CD4-positive, alpha-beta T cell treated with Interferon gamma for 1 hour (primary cell): ENCODE data around the gene KIDINS220.

Experiments used
- DNase-seq: peaks from one replicate; pipeline ENCODE4 v3.0.0-alpha.2; 2020

Gene KIDINS220

DNA sequence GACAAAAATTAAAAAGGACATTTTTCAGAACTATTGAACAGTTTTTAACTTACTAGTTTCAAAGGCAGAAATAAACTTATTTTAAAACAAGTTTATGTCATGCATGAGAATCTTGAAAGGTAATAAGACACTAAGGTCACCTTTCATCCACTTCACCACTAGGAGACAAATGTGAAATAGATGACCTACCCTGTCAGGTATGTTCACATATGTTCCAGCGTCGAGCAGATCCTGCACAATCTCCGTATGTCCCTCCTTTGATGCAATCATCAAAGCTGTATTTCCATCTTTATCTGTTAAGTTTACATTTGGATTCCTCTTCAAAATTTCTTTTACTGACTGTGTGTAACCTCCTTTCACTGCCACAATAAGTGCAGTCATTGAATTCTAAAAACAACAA is 34.7 kb downstream of the KIDINS220 start:
- DNase-seq = no peak

DNA sequence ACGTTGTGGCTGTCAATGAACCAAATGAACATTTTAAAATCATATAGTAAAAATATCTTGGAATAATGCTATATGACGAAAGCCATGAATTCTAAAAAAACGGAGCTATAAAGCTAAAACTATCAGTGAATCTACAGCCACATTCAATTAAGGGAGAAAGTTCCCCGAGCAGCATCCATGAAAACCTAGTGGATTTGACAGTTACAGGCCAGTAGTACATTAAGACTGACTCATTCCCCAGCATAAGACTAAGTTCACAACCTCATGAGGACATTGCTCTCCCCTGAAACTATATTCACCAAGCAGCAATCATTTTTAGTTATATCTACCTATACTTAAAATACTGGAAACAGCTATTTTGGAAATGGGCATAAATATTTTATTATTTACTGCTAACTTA is 36.6 kb downstream of the KIDINS220 start:
- DNase-seq = no peak

DNA sequence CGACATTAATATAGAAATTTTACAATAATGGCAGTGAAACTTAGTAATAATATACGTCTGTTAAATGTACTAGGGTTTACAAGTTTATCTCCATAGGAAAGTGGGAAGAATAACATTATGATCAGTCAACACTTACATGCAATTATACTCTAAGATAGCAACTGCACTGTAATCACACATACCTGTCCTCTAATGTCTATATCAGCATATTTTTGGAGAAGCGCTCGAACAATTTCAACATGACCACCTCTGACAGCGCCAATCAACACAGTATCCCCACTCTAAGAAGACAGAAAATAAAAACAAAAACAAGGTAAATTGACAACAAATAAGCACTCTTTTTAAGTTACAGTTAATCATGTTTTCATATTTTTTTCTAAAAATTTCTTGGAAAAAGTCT is 37.2 kb downstream of the KIDINS220 start:
- DNase-seq = no peak

DNA sequence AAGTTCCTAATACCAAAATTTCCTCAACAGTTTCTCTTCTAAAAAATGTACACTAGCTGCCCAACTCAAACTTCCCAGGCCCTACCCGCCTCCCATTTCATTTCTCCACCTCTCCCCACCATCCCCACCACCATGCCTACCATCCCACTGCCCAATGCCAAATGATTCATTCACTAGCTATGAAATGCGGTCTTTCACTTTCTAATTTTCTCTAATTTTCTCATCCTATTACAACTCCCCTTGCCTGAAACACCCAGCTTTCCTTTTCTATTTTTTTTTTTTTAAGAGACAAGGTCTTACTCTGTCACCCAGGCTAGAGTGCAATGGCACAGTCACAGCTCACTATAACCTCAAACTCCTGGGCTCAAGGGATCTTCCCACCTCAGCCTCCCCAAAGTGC is 38.4 kb downstream of the KIDINS220 start:
- no peak for DNase-seq

DNA sequence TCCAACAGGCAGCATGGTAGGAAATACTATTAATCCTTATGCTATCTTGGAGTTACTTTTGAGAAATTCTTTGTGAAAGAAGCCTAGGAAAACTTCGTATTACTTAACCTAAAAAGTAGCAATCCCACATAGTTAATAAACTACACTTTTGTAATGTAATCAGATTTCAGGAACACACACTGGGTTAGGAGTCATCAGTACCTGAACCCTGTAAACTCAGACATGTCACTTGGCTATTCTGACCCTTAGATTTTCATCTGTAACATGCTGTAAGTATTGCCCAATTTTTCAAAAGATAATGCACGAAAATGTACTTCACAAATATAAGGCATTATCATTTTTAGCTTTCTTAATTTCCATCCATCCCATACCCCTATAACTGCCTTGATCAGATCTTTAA is 39.0 kb downstream of the KIDINS220 start:
- DNase-seq = no peak

DNA sequence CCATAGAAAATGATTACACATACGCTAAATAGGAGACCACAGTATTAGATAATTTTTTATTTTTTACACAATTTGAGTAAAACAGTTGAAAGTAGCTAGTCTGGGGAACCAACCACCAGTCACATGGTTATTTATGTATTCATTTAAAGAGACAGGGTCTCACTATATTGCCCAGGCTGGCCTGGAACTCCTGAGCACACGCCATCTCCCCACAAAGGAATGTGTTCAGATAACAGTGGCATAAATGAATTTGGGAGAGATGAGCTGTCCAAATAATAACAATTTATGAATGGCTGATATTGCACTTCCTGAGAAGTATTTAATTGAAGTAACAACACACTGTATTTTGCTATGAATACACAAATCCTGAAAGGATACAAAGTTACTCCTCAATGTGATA is 39.7 kb downstream of the KIDINS220 start:
- no peak for DNase-seq

DNA sequence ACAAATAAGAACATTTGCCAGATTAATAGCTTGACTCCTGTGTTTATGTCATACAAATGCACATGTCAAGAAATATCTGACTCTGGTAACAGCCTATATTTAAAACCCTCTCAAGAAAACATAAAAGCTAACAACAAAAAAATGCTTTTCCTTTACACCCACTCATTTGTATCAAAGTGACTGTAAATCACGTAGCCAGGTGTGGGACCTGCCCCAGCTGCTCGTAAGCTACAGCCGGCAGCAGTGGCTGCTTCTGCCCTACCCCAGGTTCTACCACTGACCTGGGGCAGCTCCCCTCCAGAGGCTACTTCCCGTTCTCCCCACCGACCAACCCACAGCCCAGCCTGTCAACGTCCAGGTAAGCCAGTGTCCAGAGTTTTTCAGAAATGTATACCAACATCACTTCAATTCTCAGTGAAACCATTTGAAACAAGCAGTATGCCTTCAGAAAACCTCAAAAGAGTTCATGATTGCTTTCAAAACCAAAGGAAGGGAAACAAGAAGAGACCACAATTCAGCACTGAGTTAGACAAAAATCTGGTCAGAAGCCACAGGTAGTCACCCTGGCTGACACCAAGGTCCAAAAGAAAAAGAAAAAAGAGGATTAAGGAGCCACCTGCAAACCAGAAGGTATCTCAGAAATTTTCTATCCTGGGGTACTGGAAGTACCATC is 40.4 kb downstream of the KIDINS220 start:
- DNase-seq = no peak

DNA sequence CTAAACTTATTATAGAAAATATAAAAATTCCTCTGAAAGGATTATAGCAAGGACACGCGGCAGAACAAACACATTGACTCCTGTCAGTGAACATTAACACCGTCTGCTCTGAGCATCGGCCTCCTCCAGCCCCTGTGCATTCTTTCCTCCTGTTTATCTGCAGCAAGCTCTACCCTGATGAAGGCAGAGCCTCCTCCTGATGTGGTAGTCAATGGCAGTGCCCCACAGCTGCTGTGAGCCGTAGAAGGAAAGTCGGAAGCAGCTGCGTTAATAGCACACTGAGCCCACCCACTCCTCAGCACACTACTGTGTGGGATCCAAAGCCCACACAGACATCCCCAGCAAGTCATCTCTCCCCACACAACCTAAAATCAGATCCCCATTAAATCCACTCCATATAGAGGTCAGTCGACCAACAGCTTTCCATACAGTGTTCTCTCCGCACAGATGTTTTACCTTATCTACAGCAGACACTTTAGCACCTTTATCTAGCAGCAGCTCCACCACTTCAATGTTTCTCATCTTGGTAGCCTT is 41.0 kb downstream of the KIDINS220 start:
- no peak for DNase-seq

DNA sequence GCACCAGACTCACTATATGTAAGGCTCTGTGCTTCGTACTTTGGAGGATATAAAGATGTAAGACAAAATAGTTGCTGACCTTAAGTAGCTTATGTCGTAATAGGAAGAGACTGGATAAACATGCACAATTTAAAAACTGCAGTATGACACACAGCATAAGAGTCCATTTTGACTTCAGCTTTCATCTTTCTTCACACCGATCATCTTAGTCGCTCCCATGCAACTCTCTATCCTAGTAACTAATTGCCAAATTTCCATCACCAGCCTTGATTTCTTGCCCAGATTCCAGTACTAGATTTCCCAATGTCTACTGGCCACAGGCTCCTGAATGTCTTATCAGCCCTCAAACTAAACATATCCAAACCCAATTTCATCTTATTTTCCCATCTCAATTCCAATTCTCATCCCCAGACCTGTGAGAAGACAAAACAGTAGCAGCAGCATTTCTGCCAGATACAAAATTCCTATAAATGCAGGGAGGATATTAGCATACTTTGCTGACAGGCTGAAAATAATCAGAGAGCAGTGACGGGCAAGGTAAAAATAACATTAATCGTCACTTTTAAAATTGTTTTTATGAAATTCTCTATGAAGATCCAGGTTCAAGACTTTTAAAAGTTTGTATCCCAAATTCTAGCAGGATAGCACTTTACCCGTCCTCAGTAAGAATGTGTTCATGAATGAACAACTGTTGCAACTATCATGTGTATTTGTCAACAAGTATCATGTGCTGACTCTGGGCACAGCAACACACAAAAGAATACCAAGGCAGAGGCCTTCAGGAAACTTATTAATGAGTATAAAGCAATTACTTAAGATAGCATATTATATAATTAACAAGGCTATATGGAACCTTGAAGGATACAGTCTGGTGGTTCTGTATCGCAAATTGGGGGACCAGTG is 42.2 kb downstream of the KIDINS220 start:
- DNase-seq = no peak

DNA sequence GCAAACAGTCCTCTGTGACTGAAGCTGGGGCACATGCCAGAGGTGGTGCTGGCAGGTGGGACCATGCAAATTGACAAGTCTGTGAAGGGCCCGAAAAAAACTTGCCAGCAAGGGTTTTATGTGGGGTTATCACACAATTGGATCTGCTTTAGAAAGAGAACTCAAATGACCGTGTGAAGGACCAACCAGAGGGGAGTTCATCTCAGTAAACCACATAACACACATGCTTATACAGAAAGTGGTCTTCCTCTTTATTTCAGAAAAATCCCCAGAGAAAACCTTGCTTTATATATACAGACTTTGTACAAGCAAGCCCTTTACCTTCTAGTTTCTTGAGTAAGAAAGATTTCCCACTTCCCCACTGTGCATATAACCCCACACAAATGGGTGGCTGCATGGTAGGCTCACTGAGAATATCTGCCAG is 46.7 kb downstream of the KIDINS220 start:
- no peak for DNase-seq

DNA sequence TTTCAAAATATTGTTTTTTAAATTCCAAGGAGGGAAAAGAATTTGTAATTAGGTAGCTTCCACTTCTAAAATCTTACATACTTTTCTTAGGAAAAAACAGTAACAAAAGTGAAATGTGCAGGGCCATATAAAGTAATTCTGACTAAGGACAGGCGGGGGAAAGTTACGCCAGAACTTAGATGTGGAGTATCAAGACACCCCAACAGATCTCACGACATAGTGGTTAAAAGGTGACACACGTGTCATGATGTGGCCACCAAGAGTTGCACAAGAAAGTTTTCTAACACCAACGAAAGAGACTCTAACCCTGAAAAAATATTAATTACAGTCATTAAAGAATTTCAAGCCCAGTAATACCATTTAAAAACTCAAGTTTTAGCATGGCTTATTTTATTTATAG is 51.0 kb downstream of the KIDINS220 start:
- DNase-seq = no peak

DNA sequence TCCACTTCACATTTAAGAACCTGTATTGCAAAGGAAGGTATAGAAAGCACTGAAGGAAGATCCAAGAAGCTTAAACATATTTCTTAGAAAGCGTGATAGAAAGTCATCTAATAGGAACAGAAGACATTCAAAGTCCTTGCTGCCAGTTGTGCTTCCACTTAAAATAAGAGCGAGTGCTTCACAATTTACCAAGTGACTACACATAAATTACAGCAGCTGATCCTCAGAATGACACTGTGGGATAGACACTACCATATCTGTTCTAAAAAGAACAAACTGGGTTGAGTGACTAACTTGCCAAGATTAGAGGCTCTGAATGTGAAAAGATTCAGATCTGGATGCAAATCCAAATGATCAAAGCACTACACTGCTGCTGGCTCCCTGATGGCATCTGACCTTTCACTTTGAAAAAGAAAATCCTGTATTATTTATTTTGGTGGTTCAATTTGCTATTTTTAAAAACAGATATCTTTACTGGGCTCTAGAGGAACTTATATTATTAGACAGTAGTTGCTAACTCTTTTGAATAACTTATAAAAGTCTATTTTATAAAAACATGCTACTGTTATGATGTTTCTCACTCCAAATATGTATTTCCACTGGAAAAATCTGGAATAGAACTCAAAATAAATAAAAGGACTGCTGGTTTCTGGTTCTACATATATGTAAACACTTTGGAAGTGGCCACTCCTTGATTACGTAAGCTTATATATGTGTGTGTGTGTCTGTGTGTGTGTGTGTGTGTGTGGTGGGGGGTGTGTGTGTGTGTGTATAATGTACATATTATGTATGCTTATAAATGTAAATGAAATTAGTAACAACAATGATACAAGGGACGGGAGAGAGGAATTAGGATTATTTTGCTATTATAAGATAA is 57.4 kb downstream of the KIDINS220 start:
- DNase-seq = no peak

DNA sequence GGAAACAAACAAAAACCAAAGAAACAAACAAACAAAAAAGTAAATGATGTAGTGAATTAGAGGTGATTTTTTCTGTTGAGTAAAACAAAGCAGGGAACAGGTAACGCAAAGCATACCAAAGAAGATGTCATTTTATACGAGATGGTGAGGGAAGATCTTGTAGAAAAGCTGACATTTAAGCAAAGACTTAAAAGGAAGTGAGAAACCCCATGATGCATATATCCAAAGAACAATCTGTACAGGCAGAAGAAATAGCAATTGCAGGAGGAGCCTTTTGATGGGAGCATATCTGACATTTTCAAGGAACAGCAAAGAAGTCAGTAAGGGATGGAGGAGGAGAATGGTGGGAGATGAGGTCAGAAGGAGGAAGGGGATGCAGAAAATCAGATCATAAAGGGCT is 63.0 kb downstream of the KIDINS220 start:
- DNase-seq = no peak

DNA sequence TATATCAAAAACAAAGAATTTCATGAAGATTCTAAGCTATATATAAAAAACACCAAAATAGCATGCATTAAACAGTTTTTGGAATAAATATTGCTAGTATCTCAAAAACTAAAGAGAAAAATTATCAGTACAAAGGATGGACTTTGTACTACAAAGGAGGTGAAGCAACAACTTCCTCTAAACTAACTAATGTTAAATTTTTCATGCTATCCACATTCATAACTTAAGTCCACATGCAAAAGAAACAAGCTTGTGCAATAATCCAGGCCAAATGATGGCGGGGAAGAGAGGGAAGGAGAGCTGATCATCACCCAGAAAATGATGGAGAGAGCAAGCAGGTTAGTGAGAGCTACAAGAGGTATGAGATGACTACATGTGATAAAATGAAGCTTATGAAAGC is 70.1 kb downstream of the KIDINS220 start:
- DNase-seq = no peak

DNA sequence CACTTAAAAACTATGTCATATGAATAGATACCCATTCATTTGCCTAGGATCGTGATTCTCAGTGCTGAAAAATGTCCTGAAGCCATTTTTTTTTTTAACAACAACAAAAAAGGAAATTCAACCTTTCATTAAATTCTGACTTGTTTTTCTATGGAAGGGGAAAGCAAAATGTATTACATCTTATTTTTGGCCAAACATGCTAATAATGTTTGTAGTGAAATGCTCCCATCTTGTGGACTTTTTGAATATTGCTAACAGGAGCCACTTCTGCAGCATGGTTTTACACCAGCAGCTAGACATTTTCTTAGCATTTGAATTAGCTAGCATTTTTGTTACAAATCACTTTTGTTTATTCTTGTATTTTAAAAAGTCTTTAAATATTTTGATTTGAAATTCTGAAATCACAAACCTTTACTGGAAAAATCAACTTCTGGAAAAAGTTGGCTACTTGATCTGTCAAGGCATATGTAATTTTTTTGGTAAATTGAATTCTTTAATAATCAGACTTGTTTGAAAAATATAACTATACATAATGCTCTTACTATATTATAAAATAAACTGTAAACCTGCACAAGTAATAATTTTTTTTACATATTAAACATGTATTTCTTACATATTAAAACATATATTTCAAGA is 75.8 kb downstream of the KIDINS220 start:
- DNase-seq = no peak

DNA sequence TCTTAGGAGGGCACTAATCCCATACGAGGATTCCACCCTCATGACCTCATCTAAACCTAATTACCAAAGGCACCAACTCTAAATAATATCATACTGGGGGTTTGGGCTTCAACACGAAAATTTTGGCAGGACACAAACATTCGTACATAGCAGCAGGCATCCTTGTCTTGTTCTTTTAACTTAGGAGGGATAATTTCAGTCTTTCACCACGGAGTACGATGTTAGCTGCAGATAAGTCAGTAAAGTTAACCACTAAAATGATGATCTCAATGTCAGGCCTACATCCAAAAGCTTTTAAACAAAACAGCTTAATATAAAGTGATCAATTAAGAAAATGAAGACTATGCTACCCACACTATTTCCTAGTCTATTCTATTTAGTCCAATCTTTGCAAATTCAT is 80.7 kb downstream of the KIDINS220 start:
- no peak for DNase-seq

DNA sequence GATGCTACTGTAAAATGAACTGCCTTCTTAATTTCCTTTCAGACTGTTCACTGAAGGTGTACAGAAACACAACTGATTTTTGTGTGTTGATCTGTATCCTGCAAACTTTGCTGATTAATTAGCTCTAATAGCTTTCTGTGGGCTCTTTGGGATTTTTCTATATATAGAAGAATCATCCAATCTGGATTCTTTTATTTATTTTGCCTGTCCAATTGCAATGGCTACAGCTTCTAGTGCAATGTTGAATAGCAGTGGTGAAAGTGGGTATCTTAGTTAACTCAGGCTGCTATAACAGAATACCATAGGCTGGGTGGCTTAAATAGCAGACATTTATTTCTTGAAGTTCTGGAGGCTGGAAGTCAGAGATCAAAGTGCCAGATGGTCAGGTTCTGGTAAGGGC is 81.2 kb downstream of the KIDINS220 start:
- no peak for DNase-seq

DNA sequence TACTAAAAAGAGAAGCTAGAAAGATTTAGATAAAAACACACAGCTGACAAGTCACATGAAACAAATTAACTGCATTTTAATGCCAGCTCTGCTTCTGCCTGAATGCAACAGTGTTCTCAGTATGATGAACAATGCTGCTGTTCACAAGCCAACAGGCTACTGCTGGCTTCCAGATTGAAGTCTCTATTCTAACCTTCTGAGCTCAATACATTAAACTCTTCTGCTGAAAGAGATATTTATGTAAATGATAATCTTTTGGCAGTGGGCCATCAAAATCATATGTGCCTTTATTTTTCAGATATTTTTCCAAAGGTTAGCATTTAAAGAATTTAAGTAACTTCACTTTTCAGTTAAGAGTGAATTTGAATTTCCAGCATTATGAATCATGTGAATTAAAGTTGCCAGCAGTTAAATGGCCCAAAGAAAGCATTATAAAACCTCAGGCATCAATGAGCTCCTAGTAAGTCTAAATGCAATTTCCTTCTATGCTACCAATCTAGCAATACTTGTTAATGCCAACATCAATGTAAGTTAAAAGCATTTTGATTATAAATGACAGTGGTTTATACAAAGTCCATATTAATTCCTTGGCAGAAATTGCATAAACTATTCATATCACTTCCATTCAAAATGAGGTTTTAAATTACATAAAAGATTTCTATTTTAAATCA is 83.2 kb downstream of the KIDINS220 start:
- DNase-seq = no peak

DNA sequence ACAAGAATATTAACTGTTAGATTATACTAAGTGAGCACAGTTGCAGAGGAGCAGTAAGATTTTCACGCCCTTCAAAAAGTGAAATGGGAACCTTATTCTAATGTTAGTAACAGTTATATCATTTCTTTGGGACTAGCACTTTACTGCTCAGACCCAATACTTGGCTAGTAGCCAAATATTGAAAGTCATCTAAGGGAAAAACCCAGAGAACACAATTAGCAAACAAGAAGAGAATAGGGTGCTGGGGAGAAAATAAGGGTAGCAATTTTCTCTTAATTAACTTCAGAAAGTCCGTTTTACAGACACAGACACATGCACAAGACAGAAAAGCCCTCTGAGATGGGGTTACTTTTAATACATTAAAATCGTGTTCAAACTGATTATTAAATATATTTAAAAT is 83.8 kb downstream of the KIDINS220 start:
- DNase-seq = no peak

DNA sequence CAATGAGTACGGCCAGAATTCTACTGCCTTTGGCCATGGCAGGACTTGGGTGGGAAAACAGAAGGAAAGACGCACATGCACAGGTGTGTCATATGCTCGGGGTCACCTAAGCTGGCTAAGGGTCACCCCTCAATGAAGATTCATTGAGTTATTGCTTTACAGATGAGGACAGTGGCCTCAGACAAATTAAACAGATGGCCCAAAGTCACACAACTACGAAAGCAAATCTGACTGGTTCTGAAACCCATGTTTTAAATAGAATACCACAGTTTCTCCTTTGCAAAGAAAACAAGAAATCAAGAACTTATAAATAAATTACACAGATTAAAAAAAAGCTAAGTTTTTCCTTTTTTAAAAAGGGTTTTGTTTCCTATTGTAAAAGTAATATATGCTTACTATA is 85.0 kb downstream of the KIDINS220 start:
- no peak for DNase-seq

DNA sequence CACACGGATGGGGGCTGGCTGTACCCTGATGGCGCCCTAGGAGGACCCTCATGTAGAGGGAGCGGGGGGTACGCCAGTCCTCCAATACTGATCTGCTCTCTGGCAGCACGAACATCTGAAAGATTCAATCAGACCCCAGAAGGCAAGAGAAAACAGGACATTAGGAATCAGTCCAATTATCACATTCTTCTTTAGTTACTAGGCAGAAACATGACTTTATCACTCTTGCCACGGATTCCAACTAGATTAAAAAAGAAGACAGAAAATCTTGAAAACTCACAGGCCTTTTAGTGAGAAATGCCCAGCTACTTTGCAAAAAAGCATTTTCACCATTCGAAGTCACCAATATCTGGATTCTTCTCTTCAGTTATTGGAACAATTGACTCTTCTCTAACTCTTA is 87.2 kb downstream of the KIDINS220 start:
- no peak for DNase-seq

DNA sequence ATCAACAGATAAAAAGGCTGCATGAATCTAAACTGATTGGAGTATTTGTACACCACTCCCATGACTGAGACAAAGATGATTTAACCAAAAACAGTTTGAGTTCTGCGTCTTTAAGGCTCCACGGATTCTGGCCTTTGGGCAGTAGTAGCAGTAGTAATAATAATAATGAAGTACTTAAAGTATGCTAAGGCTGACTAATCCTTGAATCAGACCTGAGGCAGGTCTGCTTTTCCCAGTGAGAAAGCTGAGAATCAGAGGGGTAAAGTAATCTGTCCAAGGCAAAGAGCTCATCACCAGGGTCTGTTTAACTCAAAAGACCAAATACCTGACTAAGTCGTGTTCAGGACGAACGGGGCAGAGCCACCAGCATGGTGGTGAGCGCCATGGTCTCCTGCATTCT is 94.2 kb downstream of the KIDINS220 start:
- DNase-seq = no peak
